PC-9 (cell line): ENCODE measurements around the gene ADAMTSL1. TPM values are rescaled to one million over a fixed set of nuclear protein-coding genes. Genes with fewer than 3 reads are reported as not detected.

Experiments
- BruUV-seq: library from RNA; stranded (reverse); fragments of 400-500 nt; replicated peaks from 2 replicates; lab custom pipeline; 2021; lab: Mats Ljungman, UMichigan
- CTCF ChIA-PET: fragments of 300-600 bp; sonication (Branson Sonifier 250); formaldehyde crosslinking; loops from one replicate; lab custom pipeline; 2022; ENCODE audit warnings: antibody characterized with exemption; lab: Charles Lee
- POLR2A ChIA-PET: fragments of 300-600 bp; sonication (Branson Sonifier 250); formaldehyde crosslinking; loops from one replicate; lab custom pipeline; 2022; ENCODE audit warnings: antibody characterized with exemption; ENCODE audit not compliant: unreplicated experiment; lab: Charles Lee
- DNase-seq, 2 experiments: peaks; one replicate each; pipeline versions ENCODE4 v3.0.0 to v3.0.0-alpha.2; 2015 to 2022; ENCODE audit warnings: mixed read lengths in 1 of 2
- H2AFZ ChIP-seq: fragments of 200-600 bp; sonication (generic); 2 replicates; pipeline ENCODE4 v1.8.1; 2017; ENCODE audit warnings: antibody characterized with exemption
- H3F3A ChIP-seq: fragments of 200-600 bp; sonication (generic); 2 replicates; pipeline ENCODE4 v1.8.1; 2017; ENCODE audit warnings: antibody characterized with exemption, mild to moderate bottlenecking, low read depth; ENCODE audit not compliant: insufficient read depth
- H3K27ac ChIP-seq: fragments of 200-600 bp; sonication (generic); 2 replicates; pipeline ENCODE4 v1.6.1; 2016; ENCODE audit warnings: mixed run types
- H3K27me3 ChIP-seq: fragments of 200-600 bp; sonication (generic); 2 replicates; pipeline ENCODE4 v1.6.1; 2016; ENCODE audit warnings: low read depth, mixed run types; ENCODE audit not compliant: insufficient read depth
- H3K36me3 ChIP-seq: fragments of 200-600 bp; sonication (generic); 2 replicates; pipeline ENCODE4 v1.6.1; 2016; ENCODE audit warnings: low read depth, mixed run types
- H3K4me1 ChIP-seq: fragments of 200-600 bp; sonication (generic); replicated peaks from 2 replicates; pipeline ENCODE4 v1.6.1; 2016; ENCODE audit warnings: mixed run types; ENCODE audit not compliant: insufficient read depth
- H3K4me2 ChIP-seq: fragments of 200-600 bp; sonication (generic); 2 replicates; pipeline ENCODE4 v1.6.1; 2017; ENCODE audit warnings: mixed run types
- H3K4me3 ChIP-seq: fragments of 200-600 bp; sonication (generic); 2 replicates; pipeline ENCODE4 v1.6.1; 2016; ENCODE audit warnings: mixed run types
- H3K79me2 ChIP-seq: fragments of 200-600 bp; sonication (generic); 2 replicates; pipeline ENCODE4 v1.6.1; 2017; ENCODE audit warnings: low read depth, mixed run types
- H3K9me2 ChIP-seq: fragments of 200-600 bp; sonication (generic); 2 replicates; pipeline ENCODE4 v1.8.1; 2017; ENCODE audit warnings: mild to moderate bottlenecking; ENCODE audit not compliant: insufficient read depth
- H3K9me3 ChIP-seq: fragments of 200-600 bp; sonication (generic); 2 replicates; pipeline ENCODE4 v1.8.1; 2016; ENCODE audit warnings: low read depth; ENCODE audit not compliant: insufficient read depth
- H4K20me1 ChIP-seq: fragments of 200-600 bp; sonication (generic); 2 replicates; pipeline ENCODE4 v1.8.1; 2017; ENCODE audit not compliant: insufficient read depth
- EZH2 ChIP-seq: fragments of 200-600 bp; sonication (generic); IDR thresholded peaks from 2 replicates; pipeline ENCODE4 v1.8.0; 2017; ENCODE audit warnings: antibody characterized with exemption, low read depth
- intact Hi-C: fragments of 100-400 bp; cut with micrococcal nuclease; formaldehyde crosslinking; loops from one replicate; pipeline ENCODE4 v1.10.0; 2022; ENCODE audit not compliant: unreplicated experiment
- total RNA-seq: library from RNA; stranded (reverse); gene quantifications from 2 replicates; pipeline ENCODE4 v1.2.3, GENCODE V29; 2021
- TF ChIP-seq, protein P1 (sequence below): fragments of 200-600 bp; sonication (generic); conservative IDR thresholded peaks from 2 replicates; pipeline ENCODE4 v1.6.1; 2017; ENCODE audit warnings: mixed run types, antibody characterized with exemption, mild to moderate bottlenecking, moderate library complexity

ADAMTSL1 gene
- total RNA-seq, 1 experiment from 2014 or later: not detected

DNA sequence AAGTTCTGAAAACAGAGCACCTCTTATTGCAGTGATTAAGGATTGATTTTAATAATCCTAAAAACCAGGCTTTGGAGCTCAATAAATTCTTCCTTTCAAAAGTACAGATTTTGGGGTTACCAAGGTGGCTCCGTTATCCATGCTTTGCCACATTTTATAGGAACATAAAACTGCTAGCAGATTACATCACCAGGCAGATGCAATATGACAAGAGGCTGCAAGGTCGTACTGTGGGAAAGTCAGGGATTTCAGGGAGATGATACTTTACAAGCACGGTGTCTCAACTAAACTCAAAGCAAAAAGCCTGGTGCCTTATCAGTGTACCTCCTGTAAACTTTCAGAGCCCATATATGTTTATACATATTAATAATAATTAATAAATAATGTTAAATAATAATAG, 28.6 kb downstream of the ADAMTSL1 start:
- Histone ChIP-seq H3F3A (no peaks in the 10 kb centered on the region), H3K27ac (no peak overlapping the region), H3K4me1 (no peaks in the 10 kb centered on the region), H3K36me3 (no peaks in the 10 kb centered on the region), H3K4me2 (no peak overlapping the region), H3K9me3 (no peaks in the 10 kb centered on the region), H3K9me2 (no peaks in the 10 kb centered on the region), H3K27me3 (no peaks in the 10 kb centered on the region), H3K79me2 (no peaks in the 10 kb centered on the region), H2AFZ (no peak overlapping the region), H3K4me3 (no peak overlapping the region), H4K20me1 (no peaks in the 10 kb centered on the region)
- ChIA-PET CTCF (no interaction called here), POLR2A (no interaction called here)
- no TSS peak for BruUV-seq
- DNase-seq: no peak
- TF ChIP-seq, protein P1, sequence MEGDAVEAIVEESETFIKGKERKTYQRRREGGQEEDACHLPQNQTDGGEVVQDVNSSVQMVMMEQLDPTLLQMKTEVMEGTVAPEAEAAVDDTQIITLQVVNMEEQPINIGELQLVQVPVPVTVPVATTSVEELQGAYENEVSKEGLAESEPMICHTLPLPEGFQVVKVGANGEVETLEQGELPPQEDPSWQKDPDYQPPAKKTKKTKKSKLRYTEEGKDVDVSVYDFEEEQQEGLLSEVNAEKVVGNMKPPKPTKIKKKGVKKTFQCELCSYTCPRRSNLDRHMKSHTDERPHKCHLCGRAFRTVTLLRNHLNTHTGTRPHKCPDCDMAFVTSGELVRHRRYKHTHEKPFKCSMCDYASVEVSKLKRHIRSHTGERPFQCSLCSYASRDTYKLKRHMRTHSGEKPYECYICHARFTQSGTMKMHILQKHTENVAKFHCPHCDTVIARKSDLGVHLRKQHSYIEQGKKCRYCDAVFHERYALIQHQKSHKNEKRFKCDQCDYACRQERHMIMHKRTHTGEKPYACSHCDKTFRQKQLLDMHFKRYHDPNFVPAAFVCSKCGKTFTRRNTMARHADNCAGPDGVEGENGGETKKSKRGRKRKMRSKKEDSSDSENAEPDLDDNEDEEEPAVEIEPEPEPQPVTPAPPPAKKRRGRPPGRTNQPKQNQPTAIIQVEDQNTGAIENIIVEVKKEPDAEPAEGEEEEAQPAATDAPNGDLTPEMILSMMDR: no peak
- no peak for TF ChIP-seq EZH2
- intact Hi-C loops: no loop called here

- no peak for TF ChIP-seq EZH2
- TF ChIP-seq, protein P1: no peak
- intact Hi-C loops: no loop called here
- DNase-seq: no peak
- H3K27ac ChIP-seq: no peak overlapping the region
- no peaks in the 10 kb centered on the region for H3K36me3 ChIP-seq
- H3F3A ChIP-seq: no peaks in the 10 kb centered on the region
- ChIA-PET CTCF (no interaction called here), POLR2A (no interaction called here)
- H3K4me2 ChIP-seq: no peak overlapping the region
- no peaks in the 10 kb centered on the region for H4K20me1 ChIP-seq
- no peaks in the 10 kb centered on the region for H3K9me3 ChIP-seq
- no peaks in the 10 kb centered on the region for H3K9me2 ChIP-seq
- H3K4me3 ChIP-seq: no peak overlapping the region
- H3K4me1 ChIP-seq: no peaks in the 10 kb centered on the region
- H3K27me3 ChIP-seq: no peaks in the 10 kb centered on the region
- no TSS peak for BruUV-seq
- no peak overlapping the region for H2AFZ ChIP-seq
- no peaks in the 10 kb centered on the region for H3K79me2 ChIP-seq
Observed at GRCh38 chr9:18504707-18505106, 30.8 kb downstream of the ADAMTSL1 start.

DNA sequence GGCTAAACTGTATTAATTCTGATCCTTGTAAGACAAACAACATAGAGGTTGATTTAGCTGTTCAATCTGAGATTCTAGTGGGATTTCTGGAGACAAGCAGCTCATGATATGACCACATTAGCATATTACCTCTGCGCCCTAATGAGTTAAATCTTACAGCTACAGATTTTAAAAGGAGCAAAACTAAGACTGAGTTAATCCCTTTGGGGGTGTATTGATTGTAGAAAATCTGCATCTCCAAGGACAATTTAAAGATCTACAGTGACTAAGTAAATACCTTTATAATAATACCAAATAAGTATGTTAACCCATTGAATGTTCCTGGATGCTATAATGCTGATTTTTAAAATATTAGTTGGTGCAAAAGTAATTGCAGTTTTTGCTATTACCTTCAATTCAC, 33.2 kb downstream of the ADAMTSL1 start:
- no TSS peak for BruUV-seq
- no peaks in the 10 kb centered on the region for H3K27me3 ChIP-seq
- POLR2A ChIA-PET: no interaction called here

More for the DNA sequence above, 33.2 kb downstream of the ADAMTSL1 start:
- no peak overlapping the region for H2AFZ ChIP-seq
- no peaks in the 10 kb centered on the region for H4K20me1 ChIP-seq
- DNase-seq: no peak
- no peaks in the 10 kb centered on the region for H3K79me2 ChIP-seq
- H3K9me3 ChIP-seq: no peaks in the 10 kb centered on the region
- intact Hi-C loops: no loop called here
- no peaks in the 10 kb centered on the region for H3K36me3 ChIP-seq
- CTCF ChIA-PET: no interaction called here
- no peaks in the 10 kb centered on the region for H3K9me2 ChIP-seq
- no peak overlapping the region for H3K4me3 ChIP-seq
- H3F3A ChIP-seq: no peaks in the 10 kb centered on the region
- H3K4me2 ChIP-seq: no peak overlapping the region
- no peak overlapping the region for H3K27ac ChIP-seq
- H3K4me1 ChIP-seq: no peaks in the 10 kb centered on the region
- TF ChIP-seq EZH2: no peak
- TF ChIP-seq, protein P1: no peak
